ENCODE measurements around the gene PABPC4L.

DNA sequence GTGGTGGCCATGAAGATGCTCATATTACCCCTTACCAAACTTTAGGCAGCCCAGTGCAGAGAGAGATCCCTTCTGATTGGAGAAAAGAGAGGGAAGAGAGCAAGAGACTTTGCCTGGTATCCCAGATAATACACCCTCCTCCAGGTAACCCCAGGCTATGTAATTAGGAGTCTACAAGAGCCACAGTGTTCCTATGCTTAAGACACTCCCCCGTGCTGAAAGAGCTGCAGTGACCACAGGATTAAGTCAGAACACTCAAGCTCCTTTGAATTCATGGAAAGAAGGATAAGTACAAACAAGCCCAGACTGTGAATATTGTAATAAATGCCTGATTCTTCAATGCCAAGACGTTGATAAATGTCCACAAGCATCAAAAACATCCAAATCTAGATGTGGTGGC, 41.4 kb downstream of the PABPC4L start:
- TF ChIP-seq EZH2 (IDR thresholded peaks at IDR 0.05; ENCODE audit: insufficient read depth, low read length), result no peak
- TF ChIP-seq, protein P1, sequence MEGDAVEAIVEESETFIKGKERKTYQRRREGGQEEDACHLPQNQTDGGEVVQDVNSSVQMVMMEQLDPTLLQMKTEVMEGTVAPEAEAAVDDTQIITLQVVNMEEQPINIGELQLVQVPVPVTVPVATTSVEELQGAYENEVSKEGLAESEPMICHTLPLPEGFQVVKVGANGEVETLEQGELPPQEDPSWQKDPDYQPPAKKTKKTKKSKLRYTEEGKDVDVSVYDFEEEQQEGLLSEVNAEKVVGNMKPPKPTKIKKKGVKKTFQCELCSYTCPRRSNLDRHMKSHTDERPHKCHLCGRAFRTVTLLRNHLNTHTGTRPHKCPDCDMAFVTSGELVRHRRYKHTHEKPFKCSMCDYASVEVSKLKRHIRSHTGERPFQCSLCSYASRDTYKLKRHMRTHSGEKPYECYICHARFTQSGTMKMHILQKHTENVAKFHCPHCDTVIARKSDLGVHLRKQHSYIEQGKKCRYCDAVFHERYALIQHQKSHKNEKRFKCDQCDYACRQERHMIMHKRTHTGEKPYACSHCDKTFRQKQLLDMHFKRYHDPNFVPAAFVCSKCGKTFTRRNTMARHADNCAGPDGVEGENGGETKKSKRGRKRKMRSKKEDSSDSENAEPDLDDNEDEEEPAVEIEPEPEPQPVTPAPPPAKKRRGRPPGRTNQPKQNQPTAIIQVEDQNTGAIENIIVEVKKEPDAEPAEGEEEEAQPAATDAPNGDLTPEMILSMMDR (IDR thresholded peaks at IDR 0.05; ENCODE audit: insufficient read depth, low read depth, low read length), result no peak
